DMS153 treated with DMSO at 0.1 percent for 48 hours (cell line): Measurements from ENCODE around the gene EFCAB9.

Experiments used
- DNase-seq: peaks from one replicate; lab custom pipeline; 2025; ENCODE audit not compliant: unreplicated experiment; lab: John Stamatoyannopoulos, UW

Gene EFCAB9

GRCh38 chr5:172165465-172165864, 28.5 kb upstream of the EFCAB9 start:
- DNase-seq: no peak

- no peak for DNase-seq
Measured at GRCh38 chr5:172166030-172166826, 27.7 kb upstream of the EFCAB9 start.

- DNase-seq: no peak
Measured at GRCh38 chr5:172167895-172168294, 26.1 kb upstream of the EFCAB9 start.

GRCh38 chr5:172168311-172168710, 25.7 kb upstream of the EFCAB9 start:
- no peak for DNase-seq

GRCh38 chr5:172169216-172169615, 24.8 kb upstream of the EFCAB9 start:
- no peak for DNase-seq

GRCh38 chr5:172170251-172170701, 23.7 kb upstream of the EFCAB9 start:
- no peak for DNase-seq

- DNase-seq: no peak
Measured at GRCh38 chr5:172171118-172171517, 22.9 kb upstream of the EFCAB9 start.

GRCh38 chr5:172172912-172173563, 20.9 kb upstream of the EFCAB9 start:
- DNase-seq: no peak

GRCh38 chr5:172173564-172174153, 20.3 kb upstream of the EFCAB9 start:
- DNase-seq: no peak

- no peak for DNase-seq
Measured at GRCh38 chr5:172175263-172175719, 18.7 kb upstream of the EFCAB9 start.

- no peak for DNase-seq
Measured at GRCh38 chr5:172177176-172177575, 16.8 kb upstream of the EFCAB9 start.

- DNase-seq: no peak
Measured at GRCh38 chr5:172178301-172178987, 15.5 kb upstream of the EFCAB9 start.

- DNase-seq: no peak
Measured at GRCh38 chr5:172178991-172179989, 14.7 kb upstream of the EFCAB9 start.

GRCh38 chr5:172180936-172181335, 13.0 kb upstream of the EFCAB9 start:
- DNase-seq: no peak

GRCh38 chr5:172182291-172182690, 11.7 kb upstream of the EFCAB9 start:
- no peak for DNase-seq

- DNase-seq: no peak
Measured at GRCh38 chr5:172183881-172184280, 10.1 kb upstream of the EFCAB9 start.

- no peak for DNase-seq
Measured at GRCh38 chr5:172185096-172185461, 8.9 kb upstream of the EFCAB9 start.

- DNase-seq: no peak
Measured at GRCh38 chr5:172186114-172186695, 7.8 kb upstream of the EFCAB9 start.

GRCh38 chr5:172187118-172188032, 6.6 kb upstream of the EFCAB9 start:
- DNase-seq: no peak
